Measurements from ENCODE around the gene KIF26A.

KIF26A gene

GRCh38 chr14:104120281-104120741 lies 18.1 kb upstream of the KIF26A start:
- peaks cover 0 to 22% (median 5%) of the 10 kb centered on the region in 5 experiments for H3K9me3 ChIP-seq (ENCODE audit: control extremely low read depth in 1 of 5, control insufficient read depth in 4 of 5, insufficient read depth in 2 of 5, low read depth in 1 of 5, low read length in 4 of 5)
- no peak for DNase-seq
- H3K27ac ChIP-seq (ENCODE audit: insufficient read depth in 1 of 2, low read depth in 1 of 2, low read length in 2 of 2, poor library complexity in 1 of 2, severe bottlenecking in 2 of 2), result no peak overlapping the region
- ChIA-PET CTCF (interaction anchor here (1.3 to 1.4 kb wide), 4 partner anchors 10 to 444 kb away, joined by 3 to 5 read pairs (median 4); no protein-coding TSS in a partner anchor), POLR2A (no interaction called here)
- no peak overlapping the region for H3K4me3 ChIP-seq (ENCODE audit: control insufficient read depth in 1 of 7, extremely low read depth in 1 of 7, insufficient read depth in 4 of 7, low read depth in 2 of 7, low read length in 6 of 7)
- H3K4me1 ChIP-seq (ENCODE audit: control extremely low read depth in 1 of 4, control insufficient read depth in 4 of 4, insufficient read depth in 4 of 4, low read length in 3 of 4), result peaks cover 0 to 18% (median 8%) of the 10 kb centered on the region in 4 experiments
- WGBS (ENCODE audit: insufficient coverage), result 92% methylated on average over 5 of the region's 5 CpGs
- no peaks in the 10 kb centered on the region for H3K36me3 ChIP-seq (ENCODE audit: control insufficient read depth in 4 of 4, insufficient read depth in 4 of 4, low read length in 3 of 4)
- peaks cover 0 to 71% (median 23%) of the 10 kb centered on the region in 5 experiments for H3K27me3 ChIP-seq (replicated peaks in 2 of 5; ENCODE audit: control insufficient read depth in 4 of 5, insufficient read depth in 5 of 5, low read length in 4 of 5)

GRCh38 chr14:104121142-104121541 lies 17.2 kb upstream of the KIF26A start:
- peaks cover 0 to 63% (median 18%) of the 10 kb centered on the region in 5 experiments for H3K27me3 ChIP-seq (replicated peaks in 2 of 5; ENCODE audit: control insufficient read depth in 4 of 5, insufficient read depth in 5 of 5, low read length in 4 of 5)
- H3K4me1 ChIP-seq (ENCODE audit: control extremely low read depth in 1 of 4, control insufficient read depth in 4 of 4, insufficient read depth in 4 of 4, low read length in 3 of 4), result peaks cover 0 to 15% (median 7%) of the 10 kb centered on the region in 4 experiments
- WGBS (ENCODE audit: insufficient coverage), result 88% methylated on average over 4 of the region's 5 CpGs
- H3K27ac ChIP-seq (ENCODE audit: insufficient read depth in 1 of 2, low read depth in 1 of 2, low read length in 2 of 2, poor library complexity in 1 of 2, severe bottlenecking in 2 of 2), result no peak overlapping the region
- CTCF ChIA-PET, result interaction anchor here (1.3 kb wide), 1 partner anchor 27 kb away, joined by 3 read pairs; no protein-coding TSS in a partner anchor
- DNase-seq, result no peak
- no peaks in the 10 kb centered on the region for H3K36me3 ChIP-seq (ENCODE audit: control insufficient read depth in 4 of 4, insufficient read depth in 4 of 4, low read length in 3 of 4)
- no peak overlapping the region for H3K4me3 ChIP-seq (ENCODE audit: control insufficient read depth in 1 of 7, extremely low read depth in 1 of 7, insufficient read depth in 4 of 7, low read depth in 2 of 7, low read length in 6 of 7)
- POLR2A ChIA-PET, result interaction anchor here (0.6 kb wide), 1 partner anchor 234 kb away, joined by 3 read pairs; no protein-coding TSS in a partner anchor
- peaks cover 0 to 22% (median 6%) of the 10 kb centered on the region in 5 experiments for H3K9me3 ChIP-seq (ENCODE audit: control extremely low read depth in 1 of 5, control insufficient read depth in 4 of 5, insufficient read depth in 2 of 5, low read depth in 1 of 5, low read length in 4 of 5)

- POLR2A ChIA-PET, result no interaction called here
Observed at GRCh38 chr14:104123879-104124278, 14.5 kb upstream of the KIF26A start.

DNA sequence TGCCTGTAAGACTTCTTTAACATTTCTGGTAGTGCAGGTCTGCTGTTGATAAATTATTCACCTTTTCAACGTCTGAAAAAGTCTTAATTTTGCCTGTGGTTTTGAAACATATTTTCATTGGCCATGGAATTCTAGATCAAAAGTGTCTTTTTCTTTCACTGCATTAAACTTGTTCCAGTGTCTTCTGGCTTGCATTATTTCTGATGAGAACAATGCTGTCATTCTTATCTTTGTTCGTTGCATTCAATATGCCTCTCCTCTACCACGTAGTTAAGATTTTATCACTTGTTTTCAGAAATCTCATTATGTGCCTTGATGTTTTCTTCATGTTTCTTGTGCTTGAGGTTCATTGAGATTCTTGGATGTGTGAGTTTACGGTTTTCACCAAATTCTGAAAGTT lies 13.4 kb upstream of the KIF26A start:
- no peak overlapping the region for H3K4me3 ChIP-seq (ENCODE audit: control insufficient read depth in 1 of 7, extremely low read depth in 1 of 7, insufficient read depth in 4 of 7, low read depth in 2 of 7, low read length in 6 of 7)
- no peaks in the 10 kb centered on the region for H3K4me1 ChIP-seq (ENCODE audit: control extremely low read depth in 1 of 4, control insufficient read depth in 4 of 4, insufficient read depth in 4 of 4, low read length in 3 of 4)
- ChIA-PET CTCF (no interaction called here), POLR2A (no interaction called here)
- H3K36me3 ChIP-seq (ENCODE audit: control insufficient read depth in 4 of 4, insufficient read depth in 4 of 4, low read length in 3 of 4), result no peaks in the 10 kb centered on the region
- no peak overlapping the region for H3K27ac ChIP-seq (ENCODE audit: insufficient read depth in 1 of 2, low read depth in 1 of 2, low read length in 2 of 2, poor library complexity in 1 of 2, severe bottlenecking in 2 of 2)
- no peak for DNase-seq
- H3K9me3 ChIP-seq (ENCODE audit: control extremely low read depth in 1 of 5, control insufficient read depth in 4 of 5, insufficient read depth in 2 of 5, low read depth in 1 of 5, low read length in 4 of 5), result peaks cover 0 to 34% (median 10%) of the 10 kb centered on the region in 5 experiments
- 86% methylated on average over 2 of the region's 4 CpGs for WGBS (ENCODE audit: insufficient coverage)
- H3K27me3 ChIP-seq (replicated peaks in 2 of 5; ENCODE audit: control insufficient read depth in 4 of 5, insufficient read depth in 5 of 5, low read length in 4 of 5), result peaks cover 0 to 28% (median 12%) of the 10 kb centered on the region in 5 experiments

More at GRCh38 chr14:104123879-104124278, 14.5 kb upstream of the KIF26A start:
- no CpG with 5 or more reads among the region's 1 CpG for WGBS (ENCODE audit: insufficient coverage)
- no peak for DNase-seq
- no peaks in the 10 kb centered on the region for H3K4me1 ChIP-seq (ENCODE audit: control extremely low read depth in 1 of 4, control insufficient read depth in 4 of 4, insufficient read depth in 4 of 4, low read length in 3 of 4)
- no peaks in the 10 kb centered on the region for H3K36me3 ChIP-seq (ENCODE audit: control insufficient read depth in 4 of 4, insufficient read depth in 4 of 4, low read length in 3 of 4)
- CTCF ChIA-PET, result no interaction called here
- H3K27ac ChIP-seq (ENCODE audit: insufficient read depth in 1 of 2, low read depth in 1 of 2, low read length in 2 of 2, poor library complexity in 1 of 2, severe bottlenecking in 2 of 2), result no peak overlapping the region
- H3K4me3 ChIP-seq (ENCODE audit: control insufficient read depth in 1 of 7, extremely low read depth in 1 of 7, insufficient read depth in 4 of 7, low read depth in 2 of 7, low read length in 6 of 7), result no peak overlapping the region
- peaks cover 0 to 39% (median 15%) of the 10 kb centered on the region in 5 experiments for H3K27me3 ChIP-seq (replicated peaks in 2 of 5; ENCODE audit: control insufficient read depth in 4 of 5, insufficient read depth in 5 of 5, low read length in 4 of 5)
- peaks cover 0 to 23% (median 7%) of the 10 kb centered on the region in 5 experiments for H3K9me3 ChIP-seq (ENCODE audit: control extremely low read depth in 1 of 5, control insufficient read depth in 4 of 5, insufficient read depth in 2 of 5, low read depth in 1 of 5, low read length in 4 of 5)

GRCh38 chr14:104126753-104127152 lies 11.6 kb upstream of the KIF26A start:
- POLR2A ChIA-PET, result no interaction called here
- DNase-seq, result no peak
- no peak overlapping the region for H3K4me3 ChIP-seq (ENCODE audit: control insufficient read depth in 1 of 7, extremely low read depth in 1 of 7, insufficient read depth in 4 of 7, low read depth in 2 of 7, low read length in 6 of 7)
- WGBS (ENCODE audit: insufficient coverage), result no CpG with 5 or more reads among the region's 2 CpGs
- no peaks in the 10 kb centered on the region for H3K36me3 ChIP-seq (ENCODE audit: control insufficient read depth in 4 of 4, insufficient read depth in 4 of 4, low read length in 3 of 4)
- no peaks in the 10 kb centered on the region for H3K4me1 ChIP-seq (ENCODE audit: control extremely low read depth in 1 of 4, control insufficient read depth in 4 of 4, insufficient read depth in 4 of 4, low read length in 3 of 4)
- H3K9me3 ChIP-seq (ENCODE audit: control extremely low read depth in 1 of 5, control insufficient read depth in 4 of 5, insufficient read depth in 2 of 5, low read depth in 1 of 5, low read length in 4 of 5), result peaks cover 0 to 34% (median 10%) of the 10 kb centered on the region in 5 experiments
- CTCF ChIA-PET, result interaction anchor here (1.3 kb wide), 1 partner anchor 13 kb away, joined by 3 read pairs; no protein-coding TSS in a partner anchor
- H3K27me3 ChIP-seq (replicated peaks in 2 of 5; ENCODE audit: control insufficient read depth in 4 of 5, insufficient read depth in 5 of 5, low read length in 4 of 5), result peaks cover 0 to 19% (median 8%) of the 10 kb centered on the region in 5 experiments
- no peak overlapping the region for H3K27ac ChIP-seq (ENCODE audit: insufficient read depth in 1 of 2, low read depth in 1 of 2, low read length in 2 of 2, poor library complexity in 1 of 2, severe bottlenecking in 2 of 2)

- Histone ChIP-seq H3K27me3 (replicated peaks in 2 of 5; ENCODE audit: control insufficient read depth in 4 of 5, insufficient read depth in 5 of 5, low read length in 4 of 5) (peaks cover 0 to 31% (median 11%) of the 10 kb centered on the region in 5 experiments), H3K36me3 (ENCODE audit: control insufficient read depth in 4 of 4, insufficient read depth in 4 of 4, low read length in 3 of 4) (no peaks in the 10 kb centered on the region), H3K4me1 (ENCODE audit: control extremely low read depth in 1 of 4, control insufficient read depth in 4 of 4, insufficient read depth in 4 of 4, low read length in 3 of 4) (no peaks in the 10 kb centered on the region), H3K4me3 (ENCODE audit: control insufficient read depth in 1 of 7, extremely low read depth in 1 of 7, insufficient read depth in 4 of 7, low read depth in 2 of 7, low read length in 6 of 7) (no peak overlapping the region), H3K9me3 (ENCODE audit: control extremely low read depth in 1 of 5, control insufficient read depth in 4 of 5, insufficient read depth in 2 of 5, low read depth in 1 of 5, low read length in 4 of 5) (peaks cover 0 to 25% (median 10%) of the 10 kb centered on the region in 5 experiments), H3K27ac (ENCODE audit: insufficient read depth in 1 of 2, low read depth in 1 of 2, low read length in 2 of 2, poor library complexity in 1 of 2, severe bottlenecking in 2 of 2) (no peak overlapping the region)
- CTCF ChIA-PET, result interaction anchor here (0.6 to 4.0 kb wide), 6 partner anchors 51 to 1137 kb away, joined by 3 to 16 read pairs (median 4); no protein-coding TSS in a partner anchor
- WGBS (ENCODE audit: insufficient coverage), result 100% methylated on average over 1 of the region's 1 CpG
- DNase-seq, result no peak
- POLR2A ChIA-PET, result interaction anchor here (0.6 to 0.7 kb wide), 2 partner anchors 33 to 61 kb away, joined by 3 to 4 read pairs; no protein-coding TSS in a partner anchor
Observed at GRCh38 chr14:104128981-104129380, 9.4 kb upstream of the KIF26A start.

- POLR2A ChIA-PET, result interaction anchor here (0.7 kb wide), 1 partner anchor 60 kb away, joined by 4 read pairs; no protein-coding TSS in a partner anchor
Observed at GRCh38 chr14:104129556-104129955, 8.8 kb upstream of the KIF26A start.

More at GRCh38 chr14:104129556-104129955, 8.8 kb upstream of the KIF26A start:
- Histone ChIP-seq H3K27ac (ENCODE audit: insufficient read depth in 1 of 2, low read depth in 1 of 2, low read length in 2 of 2, poor library complexity in 1 of 2, severe bottlenecking in 2 of 2) (no peak overlapping the region), H3K4me3 (ENCODE audit: control insufficient read depth in 1 of 7, extremely low read depth in 1 of 7, insufficient read depth in 4 of 7, low read depth in 2 of 7, low read length in 6 of 7) (no peak overlapping the region), H3K27me3 (replicated peaks in 2 of 5; ENCODE audit: control insufficient read depth in 4 of 5, insufficient read depth in 5 of 5, low read length in 4 of 5) (peaks cover 0 to 36% (median 13%) of the 10 kb centered on the region in 5 experiments), H3K9me3 (ENCODE audit: control extremely low read depth in 1 of 5, control insufficient read depth in 4 of 5, insufficient read depth in 2 of 5, low read depth in 1 of 5, low read length in 4 of 5) (peaks cover 0 to 20% (median 9%) of the 10 kb centered on the region in 5 experiments), H3K4me1 (ENCODE audit: control extremely low read depth in 1 of 4, control insufficient read depth in 4 of 4, insufficient read depth in 4 of 4, low read length in 3 of 4) (no peaks in the 10 kb centered on the region), H3K36me3 (ENCODE audit: control insufficient read depth in 4 of 4, insufficient read depth in 4 of 4, low read length in 3 of 4) (no peaks in the 10 kb centered on the region)
- no peak for DNase-seq
- WGBS (ENCODE audit: insufficient coverage), result 100% methylated on average over 1 of the region's 1 CpG
- CTCF ChIA-PET, result interaction anchor here (0.6 to 4.0 kb wide), 9 partner anchors 9 to 1137 kb away, joined by 3 to 16 read pairs (median 3); no protein-coding TSS in a partner anchor
